Brain microvascular endothelial cell (primary cell): Measurements from ENCODE around the gene SLC6A16.

Experiments used
- DNase-seq: peaks from one replicate; pipeline ENCODE4 v3.0.0-alpha.2; 2020
- H3K27ac ChIP-seq: fragments of 250-450 bp; sonication (Bioruptor Pico); 2 replicates; pipeline ENCODE4 v1.5.1; 2020; ENCODE audit warnings: mild to moderate bottlenecking, moderate library complexity
- H3K27me3 ChIP-seq: fragments of 250-450 bp; sonication (Bioruptor Pico); replicated peaks from 2 replicates; pipeline ENCODE4 v1.5.1; 2020; ENCODE audit warnings: mild to moderate bottlenecking
- H3K36me3 ChIP-seq: fragments of 250-450 bp; sonication (Bioruptor Pico); replicated peaks from 2 replicates; pipeline ENCODE4 v1.5.1; 2020; ENCODE audit warnings: mild to moderate bottlenecking
- H3K4me3 ChIP-seq: 2 replicates; pipeline ENCODE4 v1.5.1; 2011; ENCODE audit warnings: low read depth, mild to moderate bottlenecking, control low read depth, low read length, moderate library complexity
- CTCF ChIP-seq: IDR thresholded peaks from 2 replicates; pipeline ENCODE4 v1.5.1; 2011; ENCODE audit warnings: low read depth, mild to moderate bottlenecking, moderate library complexity, low read length, control low read depth, inconsistent platforms; ENCODE audit errors: missing control alignments
- in situ Hi-C: cut with HindIII; loops from 2 replicates; pipeline ENCODE4 v1.10.0; 2017; ENCODE audit warnings: low sequenced_read_pairs, low pct_ligation_motif_present

The SLC6A16 gene

GRCh38 chr19:49255674-49256073, 69.3 kb downstream of the SLC6A16 start:
- no peaks in the 10 kb centered on the region for H3K36me3 ChIP-seq
- no peak for TF ChIP-seq CTCF
- no peak overlapping the region for H3K27ac ChIP-seq
- no peak for DNase-seq
- in situ Hi-C loops, result no loop called here
- H3K27me3 ChIP-seq, result no peaks in the 10 kb centered on the region
- no peak overlapping the region for H3K4me3 ChIP-seq

- Histone ChIP-seq H3K4me3 (no peak overlapping the region), H3K27me3 (no peaks in the 10 kb centered on the region), H3K27ac (no peak overlapping the region), H3K36me3 (no peaks in the 10 kb centered on the region)
- in situ Hi-C loops, result no loop called here
- no peak for TF ChIP-seq CTCF
- DNase-seq, result no peak
Measured at GRCh38 chr19:49249933-49250332, 75.1 kb downstream of the SLC6A16 start.

GRCh38 chr19:49247676-49248075, 77.3 kb downstream of the SLC6A16 start:
- TF ChIP-seq CTCF, result no peak
- no peak for DNase-seq
- Histone ChIP-seq H3K4me3 (no peak overlapping the region), H3K27ac (no peak overlapping the region), H3K36me3 (no peaks in the 10 kb centered on the region), H3K27me3 (no peaks in the 10 kb centered on the region)
- in situ Hi-C loops, result no loop called here

GRCh38 chr19:49244256-49244655, 80.7 kb downstream of the SLC6A16 start:
- no peak overlapping the region for H3K4me3 ChIP-seq
- no peak overlapping the region for H3K27ac ChIP-seq
- no peaks in the 10 kb centered on the region for H3K27me3 ChIP-seq
- H3K36me3 ChIP-seq, result no peaks in the 10 kb centered on the region
- DNase-seq, result no peak
- no peak for TF ChIP-seq CTCF
- in situ Hi-C loops, result no loop called here

- no peak for DNase-seq
- no peaks in the 10 kb centered on the region for H3K36me3 ChIP-seq
- no peak overlapping the region for H3K4me3 ChIP-seq
- no peak overlapping the region for H3K27ac ChIP-seq
- no peaks in the 10 kb centered on the region for H3K27me3 ChIP-seq
- in situ Hi-C loops, result no loop called here
- TF ChIP-seq CTCF, result no peak
Measured at GRCh38 chr19:49243726-49244125, 81.3 kb downstream of the SLC6A16 start.

GRCh38 chr19:49243129-49243528, 81.9 kb downstream of the SLC6A16 start:
- in situ Hi-C loops, result no loop called here

More at GRCh38 chr19:49243129-49243528, 81.9 kb downstream of the SLC6A16 start:
- TF ChIP-seq CTCF, result no peak
- DNase-seq, result no peak
- Histone ChIP-seq H3K27me3 (no peaks in the 10 kb centered on the region), H3K4me3 (no peak overlapping the region), H3K36me3 (no peaks in the 10 kb centered on the region), H3K27ac (no peak overlapping the region)
